SW 1271 (cell line): ENCODE measurements around the gene EIF4E2.

Source experiments
- DNase-seq, 2 experiments: peaks; one replicate each; lab custom pipeline; 2025; lab: John Stamatoyannopoulos, UW

Gene EIF4E2

DNA sequence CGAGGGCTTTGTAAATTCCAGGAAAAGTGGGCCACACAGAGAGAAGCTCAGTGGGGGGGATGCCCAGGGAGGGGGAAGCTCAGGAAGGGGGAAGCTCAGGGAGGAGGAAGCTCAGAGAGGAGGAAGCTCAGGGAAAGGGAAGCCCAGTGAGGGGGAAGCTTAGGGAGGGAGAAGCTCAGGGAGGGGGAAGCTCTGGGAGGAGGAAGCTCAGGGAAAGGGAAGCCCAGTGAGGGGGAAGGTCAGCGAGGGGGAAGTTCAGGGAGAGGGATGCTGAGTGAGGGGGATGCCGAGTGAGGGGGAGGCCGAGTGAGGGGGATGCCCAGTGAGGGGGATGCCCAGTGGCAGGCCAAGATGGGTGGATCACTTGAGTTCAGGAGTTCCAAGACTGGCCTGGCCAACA, 11.8 kb upstream of the EIF4E2 start:
- no peak for DNase-seq

- no peak for DNase-seq
Measured at GRCh38 chr2:232539298-232540231, 10.9 kb upstream of the EIF4E2 start, which contains the start of gene CHRNG. Gene CHRNG (plus strand): TSS chr2:232539692. CDS start chr2:232539748, 56 bp downstream.

- DNase-seq = no peak
Measured at GRCh38 chr2:232540441-232541041, 9.9 kb upstream of the EIF4E2 start.

GRCh38 chr2:232541195-232541960, 9.1 kb upstream of the EIF4E2 start:
- DNase-seq = no peak

DNA sequence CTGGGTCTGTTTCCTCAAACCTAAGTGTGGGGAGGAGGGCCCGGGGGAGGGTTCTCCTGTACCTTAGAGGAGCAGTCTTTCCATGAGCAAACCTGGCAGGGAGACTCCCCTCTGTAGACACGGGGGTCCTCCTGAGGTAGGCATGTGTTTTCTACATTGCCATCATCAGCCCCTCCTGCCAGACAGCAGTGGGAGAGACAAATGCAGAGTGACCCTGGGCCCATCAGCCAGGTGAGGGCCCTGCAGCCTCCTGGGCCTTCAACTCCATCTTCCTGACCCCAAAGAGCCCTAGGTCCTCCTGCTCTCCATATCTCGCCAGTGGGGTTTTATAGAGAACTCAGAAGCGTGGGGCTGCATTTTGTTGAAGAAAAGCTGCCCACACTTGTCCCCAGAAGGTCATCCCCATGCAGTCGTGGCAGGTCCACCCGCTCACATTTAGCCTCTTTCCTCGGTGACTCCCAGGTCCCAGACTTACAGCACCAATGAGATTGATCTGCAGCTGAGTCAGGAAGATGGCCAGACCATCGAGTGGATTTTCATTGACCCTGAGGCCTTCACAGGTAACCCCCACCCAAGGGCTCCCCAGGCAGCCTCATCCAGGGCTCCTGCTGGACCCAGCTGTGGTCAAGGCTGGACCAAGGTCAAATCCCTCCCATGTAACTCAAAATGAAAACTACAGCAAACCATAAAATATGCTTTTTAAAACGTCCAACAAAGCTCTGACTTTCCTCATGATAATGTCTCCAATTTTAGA, 8.4 kb upstream of the EIF4E2 start:
- no peak for DNase-seq

- DNase-seq = no peak
Measured at GRCh38 chr2:232542715-232543467, 7.6 kb upstream of the EIF4E2 start.

DNA sequence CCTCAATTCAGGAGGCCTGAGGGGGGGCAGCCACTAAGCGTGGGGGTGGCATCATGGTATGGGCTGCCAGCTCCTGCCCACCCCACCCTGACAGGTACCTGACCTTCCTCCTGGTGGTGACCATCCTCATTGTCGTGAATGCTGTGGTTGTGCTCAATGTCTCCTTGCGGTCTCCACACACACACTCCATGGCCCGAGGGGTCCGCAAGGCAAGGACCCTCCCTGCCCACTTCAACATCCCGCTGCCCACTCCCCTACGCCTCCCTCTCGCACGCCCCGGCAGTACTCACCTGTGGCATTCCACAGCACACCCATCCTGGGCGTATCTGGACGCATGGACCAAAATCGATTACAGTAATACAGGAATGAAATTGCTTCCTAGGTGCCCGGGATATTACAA, 7.0 kb upstream of the EIF4E2 start:
- DNase-seq = no peak

GRCh38 chr2:232543928-232544631, 6.4 kb upstream of the EIF4E2 start:
- DNase-seq = no peak

GRCh38 chr2:232544674-232545073, 5.8 kb upstream of the EIF4E2 start:
- no peak for DNase-seq

- DNase-seq = no peak
Measured at GRCh38 chr2:232545511-232546375, 4.7 kb upstream of the EIF4E2 start.

DNA sequence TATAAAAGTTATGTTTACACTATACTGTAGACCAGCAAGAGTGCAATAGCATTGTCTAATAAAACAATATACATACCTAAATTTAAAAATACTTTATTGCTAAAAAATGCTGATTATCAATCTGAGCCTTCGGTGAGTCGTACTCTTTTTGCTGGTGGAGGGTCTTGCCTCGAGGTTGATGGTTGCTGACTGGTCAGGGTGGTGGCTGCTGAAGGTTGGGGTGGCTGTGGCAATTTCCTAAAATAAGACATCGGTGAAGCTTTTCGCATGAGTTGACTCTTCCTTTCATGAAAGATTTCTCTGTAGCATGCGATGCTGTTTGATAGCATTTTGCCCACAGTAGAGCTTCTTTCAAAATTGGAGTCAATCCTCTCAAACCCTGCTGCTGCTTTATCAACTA, 2.5 kb upstream of the EIF4E2 start:
- no peak for DNase-seq

DNA sequence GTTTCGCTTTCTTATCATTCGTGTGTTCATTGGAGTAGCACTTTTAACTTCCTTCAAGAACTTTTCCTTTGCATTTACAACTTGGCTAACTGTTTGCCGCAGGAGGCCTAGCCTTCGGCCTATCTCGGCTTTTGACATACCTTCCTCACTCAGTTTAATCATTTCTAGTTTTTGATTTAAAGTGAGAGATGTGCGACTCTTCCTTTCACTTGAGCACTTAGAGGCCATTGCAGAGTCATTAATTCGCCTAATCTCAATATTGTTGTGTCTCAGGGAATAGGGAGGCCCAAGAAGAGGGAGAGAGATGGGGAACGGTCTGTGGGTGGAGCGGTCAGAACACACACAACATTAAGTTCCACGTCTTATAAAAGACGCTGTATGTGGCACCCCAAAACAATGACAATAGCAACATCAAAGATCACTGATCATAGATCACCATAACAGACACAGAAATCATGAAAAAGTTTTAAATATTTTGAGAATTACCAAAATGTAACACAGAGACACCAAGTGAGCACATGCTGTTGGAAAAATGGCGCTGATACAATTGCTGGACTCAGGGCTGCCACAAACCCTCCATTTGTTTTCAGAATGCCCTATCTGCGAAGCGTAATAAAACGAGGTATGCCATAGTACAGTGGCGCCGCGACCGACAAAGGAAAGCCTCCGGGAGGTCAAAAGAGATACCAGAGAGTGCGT, 685 bp upstream of the EIF4E2 start:
- DNase-seq = no peak

- DNase-seq = no peak
Measured at GRCh38 chr2:232551250-232551638, 755 bp downstream of the EIF4E2 start.

GRCh38 chr2:232551776-232552175, 1.3 kb downstream of the EIF4E2 start:
- DNase-seq = no peak

- DNase-seq = no peak
Measured at GRCh38 chr2:232556426-232556825, 5.9 kb downstream of the EIF4E2 start.

DNA sequence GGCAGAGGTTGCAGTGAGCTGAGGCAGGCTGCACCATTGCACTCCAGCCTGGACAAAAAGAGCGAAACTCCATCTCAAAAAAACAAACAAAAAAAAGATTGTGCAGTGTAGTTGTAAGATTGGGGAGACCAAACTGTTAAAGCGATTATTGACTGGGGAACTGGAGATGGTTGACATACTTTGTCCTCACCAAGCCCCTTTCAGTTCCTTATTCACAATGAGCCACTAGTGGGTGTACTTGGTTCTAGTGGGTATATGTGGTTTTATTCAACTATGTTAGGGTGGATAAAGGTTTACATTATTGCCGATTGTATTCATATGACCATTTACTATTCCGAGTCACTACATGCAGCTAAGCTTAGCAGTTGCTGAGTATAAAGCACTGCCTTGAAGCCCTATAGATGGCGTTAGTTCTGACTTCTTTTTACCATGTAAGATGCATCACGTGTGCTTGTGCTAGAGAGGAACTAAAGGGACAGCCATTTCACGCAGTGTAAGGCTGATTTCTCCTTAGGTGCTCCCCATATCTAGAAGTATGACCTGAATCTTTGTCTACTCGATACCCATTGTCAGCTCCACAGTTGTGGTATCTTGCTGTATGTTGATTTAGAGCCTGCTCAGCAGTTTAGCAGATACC, 12.1 kb downstream of the EIF4E2 start:
- DNase-seq = no peak

DNA sequence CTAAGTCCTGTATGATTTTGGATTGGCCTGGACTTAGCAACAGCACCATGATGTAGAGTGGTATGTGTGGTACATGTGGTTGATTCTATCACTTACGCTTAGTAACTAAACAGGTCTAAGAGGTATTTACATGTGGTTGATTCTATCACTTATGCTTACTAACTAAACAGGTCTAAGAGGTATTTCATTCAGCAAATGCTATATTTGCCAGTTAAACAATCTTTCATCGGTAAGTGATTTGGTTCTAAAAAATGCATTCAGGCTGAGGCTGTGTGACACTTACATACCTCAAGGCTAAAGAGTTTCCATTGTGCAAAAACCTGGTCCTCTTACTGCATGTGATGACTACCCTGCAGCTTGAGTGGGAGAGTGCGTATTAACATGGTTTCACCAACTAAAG, 13.1 kb downstream of the EIF4E2 start:
- DNase-seq = no peak

GRCh38 chr2:232567721-232568120, 17.2 kb downstream of the EIF4E2 start:
- DNase-seq = no peak
